ENCODE results near the gene PKM.
A peak's percentile ranks its signal among the peaks of the same experiment; 100 is the strongest.

- TF ChIP-seq CTCF (IDR thresholded peaks at IDR 0.05; ENCODE audit: low read length) (peak; percentile 92), EZH2 (optimal IDR thresholded peaks at IDR 0.05; ENCODE audit: low read depth, low read length) (no peak), EZH2phosphoT487 (IDR thresholded peaks at IDR 0.05; ENCODE audit: low read length) (no peak)
These were observed 31.2 kb downstream of the PKM start for GRCh38 chr15:72199721-72200212.

All from MM.1S (cell line).